Neuronal stem cell (in vitro differentiated cells): ENCODE measurements around the gene HOXB1.

ENCODE experiments used
- DNase-seq: peaks from one replicate; pipeline ENCODE4 v3.0.0-alpha.2; 2013; ENCODE audit warnings: low spot score
- H2AFZ ChIP-seq: one replicate; pipeline ENCODE4 v1.6.1; 2013; ENCODE audit warnings: mild to moderate bottlenecking, low read length, inconsistent platforms
- H2AK5ac ChIP-seq: 2 replicates; pipeline ENCODE4 v1.6.1; 2013; ENCODE audit warnings: low read depth, mild to moderate bottlenecking, inconsistent platforms, low read length, moderate library complexity, mixed read lengths
- H2BK120ac ChIP-seq: 2 replicates; pipeline ENCODE4 v1.6.1; 2013; ENCODE audit warnings: low read depth, mild to moderate bottlenecking, inconsistent platforms, low read length, moderate library complexity, mixed read lengths
- H2BK12ac ChIP-seq: one replicate; pipeline ENCODE4 v1.6.1; 2013; ENCODE audit warnings: low read length, inconsistent platforms
- H2BK15ac ChIP-seq: 2 replicates; pipeline ENCODE4 v1.6.1; 2013; ENCODE audit warnings: mild to moderate bottlenecking, low read length, inconsistent platforms, mixed read lengths
- H2BK5ac ChIP-seq: one replicate; pipeline ENCODE4 v1.6.1; 2013; ENCODE audit warnings: inconsistent platforms, mild to moderate bottlenecking, low read length, moderate library complexity
- H3K14ac ChIP-seq: one replicate; pipeline ENCODE4 v1.6.1; 2013; ENCODE audit warnings: low read length, inconsistent platforms
- H3K18ac ChIP-seq: 2 replicates; pipeline ENCODE4 v1.6.1; 2013; ENCODE audit warnings: low read length, inconsistent platforms
- H3K23ac ChIP-seq: 2 replicates; pipeline ENCODE4 v1.6.1; 2013; ENCODE audit warnings: low read depth, mild to moderate bottlenecking, mixed read lengths, low read length, inconsistent platforms; ENCODE audit not compliant: poor library complexity
- H3K27ac ChIP-seq: replicated peaks from 3 replicates; pipeline ENCODE4 v1.5.1; 2013; ENCODE audit warnings: low read length, inconsistent platforms
- H3K27me3 ChIP-seq, 3 experiments: 2 replicates each; pipeline ENCODE4 v1.6.1; 2013; ENCODE audit warnings: low read length in 3 of 3, mild to moderate bottlenecking in 2 of 3, inconsistent platforms in 1 of 3, low read depth in 1 of 3, mixed read lengths in 1 of 3, moderate library complexity in 1 of 3; ENCODE audit not compliant: control insufficient read depth in 3 of 3, insufficient read depth in 3 of 3
- H3K36me3 ChIP-seq, 2 donors: replicated peaks in 1 of 2; 2 replicates each; pipeline ENCODE4 v1.6.1; 2013; ENCODE audit warnings: low read length in 2 of 2; ENCODE audit not compliant: control insufficient read depth in 2 of 2, insufficient read depth in 2 of 2
- H3K4ac ChIP-seq: 2 replicates; pipeline ENCODE4 v1.6.1; 2013; ENCODE audit warnings: inconsistent platforms, mild to moderate bottlenecking, low read length, moderate library complexity
- H3K4me1 ChIP-seq, 2 donors: 1 replicate in 1 of 2; 2 replicates in 1 of 2; pipeline ENCODE4 v1.6.1; 2013; ENCODE audit warnings: low read length in 2 of 2, low read depth in 1 of 2; ENCODE audit not compliant: control insufficient read depth in 2 of 2, insufficient read depth in 1 of 2
- H3K4me2 ChIP-seq: one replicate; pipeline ENCODE4 v1.6.1; 2013; ENCODE audit warnings: mild to moderate bottlenecking, low read length, inconsistent platforms; ENCODE audit not compliant: insufficient read depth, poor library complexity, severe bottlenecking
- H3K4me3 ChIP-seq, 2 donors: 2 replicates each; pipeline ENCODE4 v1.5.1; 2013; ENCODE audit warnings: low read length in 2 of 2, mild to moderate bottlenecking in 2 of 2, inconsistent platforms in 1 of 2, moderate library complexity in 1 of 2
- H3K79me1 ChIP-seq: one replicate; pipeline ENCODE4 v1.6.1; 2013; ENCODE audit warnings: low read depth, mild to moderate bottlenecking, inconsistent platforms, low read length, moderate library complexity
- H3K9ac ChIP-seq: one replicate; pipeline ENCODE4 v1.6.1; 2013; ENCODE audit warnings: mild to moderate bottlenecking, low read depth, low read length, inconsistent platforms; ENCODE audit not compliant: poor library complexity
- H3K9me3 ChIP-seq, 2 donors: replicated peaks in 1 of 2; 2 replicates each; pipeline versions ENCODE3 to v1.6.1; 2013; ENCODE audit warnings: low read length in 2 of 2, mild to moderate bottlenecking in 2 of 2, inconsistent platforms in 1 of 2, low read depth in 1 of 2, mixed read lengths in 1 of 2, moderate library complexity in 1 of 2; ENCODE audit not compliant: control insufficient read depth in 2 of 2, insufficient read depth in 1 of 2
- H4K8ac ChIP-seq: one replicate; pipeline ENCODE4 v1.6.1; 2013; ENCODE audit warnings: low read depth, mild to moderate bottlenecking, inconsistent platforms, low read length, moderate library complexity
- H4K91ac ChIP-seq: one replicate; pipeline ENCODE4 v1.6.1; 2013; ENCODE audit warnings: low read length, low read depth, mild to moderate bottlenecking, inconsistent platforms; ENCODE audit not compliant: poor library complexity
- WGBS, 2 donors: extraction: QIAGEN DNeasy Blood & Tissue Kit; methylation state at CpG; one replicate each; pipeline ENCODE4 v1.1.7; 2013; ENCODE audit warnings: missing lambda C conversion rate in 2 of 2, mixed read lengths in 1 of 2; ENCODE audit not compliant: insufficient read length in 2 of 2, insufficient replicate concordance in 1 of 2; ENCODE audit errors: extremely low coverage in 2 of 2; 5-methylcytosine and 5-hydroxymethylcytosine counted together

HOXB1 gene

DNA sequence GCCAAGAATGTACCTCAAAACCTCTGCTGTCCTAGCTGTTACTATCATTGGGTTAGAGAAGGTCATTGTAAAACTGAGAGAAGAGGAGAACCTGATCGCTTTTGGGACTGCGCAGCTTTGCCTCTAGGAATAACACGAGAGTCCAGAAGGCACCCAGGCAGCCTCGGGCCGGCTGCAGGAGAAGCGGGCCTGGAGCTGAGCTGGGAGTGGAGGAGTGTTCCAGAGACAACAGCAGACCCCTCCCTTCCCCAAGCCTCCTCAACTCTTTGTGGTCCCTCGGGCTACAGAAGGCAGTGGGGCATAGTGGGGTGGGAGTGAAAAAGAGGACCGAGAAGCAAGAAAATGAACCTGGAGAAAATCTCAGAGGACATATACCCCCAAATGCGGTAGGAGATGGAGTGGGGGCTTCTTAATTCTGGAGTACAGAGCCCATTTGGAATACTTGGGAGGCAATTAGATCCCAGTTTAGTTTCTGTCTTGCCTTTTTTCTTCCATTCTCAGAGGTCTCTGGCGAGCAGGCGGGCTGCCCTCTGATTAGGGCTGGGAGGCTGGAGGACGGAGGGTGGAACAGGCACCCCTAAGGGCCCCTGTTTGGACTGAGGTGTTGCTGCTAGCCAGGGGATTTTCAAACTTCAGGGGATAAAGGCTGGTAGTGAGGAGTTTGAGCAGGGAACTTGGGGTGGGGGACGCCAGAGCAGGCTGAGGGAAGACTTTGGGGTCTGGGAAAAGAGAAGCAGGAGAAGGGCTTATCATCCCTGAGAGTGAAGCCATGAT, 27.4 kb upstream of the HOXB1 start:
- Histone ChIP-seq H3K79me1 (peaks cover 2% of the 10 kb centered on the region), H2AK5ac (no peak overlapping the region), H3K27ac (no peak overlapping the region), H4K8ac (no peak overlapping the region), H3K4me1 (no peaks in the 10 kb centered on the region), H4K91ac (no peak overlapping the region), H3K18ac (no peak overlapping the region), H3K9ac (no peak overlapping the region), H3K4me2 (no peak overlapping the region), H2BK120ac (no peak overlapping the region), H2BK12ac (no peak overlapping the region), H2BK5ac (no peak overlapping the region), H3K4ac (no peak overlapping the region), H3K4me3 (no peak overlapping the region), H2BK15ac (no peak overlapping the region), H3K23ac (no peak overlapping the region), H3K27me3 (peaks cover 65 to 98% (median 97%) of the 10 kb centered on the region in 3 experiments), H3K9me3 (no peaks in the 10 kb centered on the region), H3K14ac (no peak overlapping the region), H2AFZ (no peak overlapping the region), H3K36me3 (no peaks in the 10 kb centered on the region)
- no CpG with 5 or more reads among the region's 13 CpGs for WGBS, 2 donors
- no peak for DNase-seq

DNA sequence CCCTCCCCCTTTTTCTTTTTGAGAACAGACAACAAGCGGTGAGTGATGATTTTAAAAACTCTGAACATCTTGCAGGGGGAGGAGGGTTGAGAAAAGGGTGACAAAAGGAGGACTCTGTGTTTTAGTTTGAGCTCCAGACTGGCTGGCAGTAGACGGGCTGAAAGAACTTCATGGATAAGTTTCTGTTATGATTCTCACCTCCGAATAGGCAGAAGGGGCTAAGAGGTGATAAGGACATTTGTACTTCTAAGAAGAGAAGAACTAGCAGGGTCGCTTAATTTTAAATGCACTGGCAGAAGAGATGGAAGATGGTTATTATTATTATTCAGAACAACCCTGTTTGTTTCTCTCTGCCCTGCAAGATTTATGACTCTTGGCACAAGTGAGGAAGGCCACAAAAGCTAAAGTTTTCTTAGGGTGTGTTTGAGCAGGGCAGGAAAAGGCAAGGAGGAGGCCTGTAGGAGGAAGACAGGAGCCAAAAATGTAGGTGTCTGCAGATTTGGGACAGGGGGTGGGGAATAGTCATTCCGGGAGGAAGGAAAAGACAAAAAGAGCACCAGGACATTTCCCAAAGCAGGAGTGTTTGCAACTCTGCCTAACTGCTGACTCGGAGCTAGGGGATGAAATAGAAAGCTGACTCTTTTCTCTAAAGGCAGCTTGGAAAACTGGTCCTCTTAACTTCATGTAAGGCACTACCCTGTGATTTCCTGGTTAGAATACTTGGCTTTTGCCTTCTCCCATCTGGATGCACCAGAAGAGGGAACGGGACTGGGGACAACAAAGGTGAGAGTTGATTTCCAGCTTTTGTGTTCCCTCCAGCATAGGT, 26.0 kb upstream of the HOXB1 start:
- Histone ChIP-seq H3K4me1 (no peaks in the 10 kb centered on the region), H3K27me3 (peaks cover 67 to 97% (median 97%) of the 10 kb centered on the region in 3 experiments), H3K14ac (no peak overlapping the region)

DNA sequence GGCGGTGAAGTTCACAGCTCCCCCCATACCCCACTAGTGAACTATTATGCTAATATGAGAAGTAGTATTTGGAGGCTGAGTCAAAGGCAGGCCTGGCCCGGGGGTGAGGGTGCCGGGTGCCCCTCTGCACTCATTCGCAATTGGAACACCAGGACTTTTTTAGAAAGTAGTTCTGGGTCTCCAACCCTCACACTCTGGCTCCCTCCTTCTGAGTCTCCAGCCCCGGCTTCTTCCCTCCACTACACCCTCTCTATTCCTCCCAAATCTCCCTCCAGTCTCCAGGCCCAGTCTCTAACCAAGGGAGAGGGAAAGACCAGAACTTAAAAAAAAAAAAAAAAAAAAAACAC, 25.4 kb upstream of the HOXB1 start:
- Histone ChIP-seq H3K79me1 (peaks cover 2% of the 10 kb centered on the region), H2AFZ (no peak overlapping the region), H4K91ac (no peak overlapping the region), H2BK15ac (no peak overlapping the region), H3K9ac (no peak overlapping the region), H2BK5ac (no peak overlapping the region), H3K4me1 (no peaks in the 10 kb centered on the region), H3K36me3 (no peaks in the 10 kb centered on the region), H3K4ac (no peak overlapping the region), H3K4me3 (no peak overlapping the region), H3K27ac (no peak overlapping the region), H3K9me3 (peaks cover 0 to 2% of the 10 kb centered on the region in 2 donors), H3K18ac (no peak overlapping the region), H3K23ac (no peak overlapping the region), H2BK120ac (no peak overlapping the region), H3K4me2 (no peak overlapping the region), H3K27me3 (peaks cover 65 to 97% (median 96%) of the 10 kb centered on the region in 3 experiments), H4K8ac (no peak overlapping the region), H2AK5ac (no peak overlapping the region), H2BK12ac (no peak overlapping the region), H3K14ac (no peak overlapping the region)
- no CpG with 5 or more reads among the region's 5 CpGs for WGBS, 2 donors
- no peak for DNase-seq

More for the DNA sequence above, 26.0 kb upstream of the HOXB1 start:
- Histone ChIP-seq H3K4me2 (no peak overlapping the region), H3K79me1 (peaks cover 2% of the 10 kb centered on the region), H3K9ac (no peak overlapping the region), H3K4me3 (no peak overlapping the region), H2BK120ac (no peak overlapping the region), H4K8ac (no peak overlapping the region), H3K27ac (no peak overlapping the region), H2BK15ac (no peak overlapping the region), H2AFZ (no peak overlapping the region), H3K23ac (no peak overlapping the region), H2BK12ac (no peak overlapping the region), H3K18ac (no peak overlapping the region), H3K9me3 (peaks cover 0 to 2% of the 10 kb centered on the region in 2 donors), H3K4ac (no peak overlapping the region), H3K36me3 (no peaks in the 10 kb centered on the region), H2AK5ac (no peak overlapping the region), H4K91ac (no peak overlapping the region), H2BK5ac (no peak overlapping the region)
- no CpG with 5 or more reads among the region's 7 CpGs for WGBS, 2 donors
- DNase-seq: no peak
